GM21390 (cell line): Measurements from ENCODE around the gene NDUFAF3.

Source experiments
- ATAC-seq: cut with Tn5 transposase; IDR thresholded peaks from one replicate; pipeline ENCODE4 v1.9.1; 2021; ENCODE audit not compliant: unreplicated experiment

NDUFAF3 gene

GRCh38 chr3:49053543-49053942 is 31.6 kb downstream of the NDUFAF3 start:
- ATAC-seq = no peak

DNA sequence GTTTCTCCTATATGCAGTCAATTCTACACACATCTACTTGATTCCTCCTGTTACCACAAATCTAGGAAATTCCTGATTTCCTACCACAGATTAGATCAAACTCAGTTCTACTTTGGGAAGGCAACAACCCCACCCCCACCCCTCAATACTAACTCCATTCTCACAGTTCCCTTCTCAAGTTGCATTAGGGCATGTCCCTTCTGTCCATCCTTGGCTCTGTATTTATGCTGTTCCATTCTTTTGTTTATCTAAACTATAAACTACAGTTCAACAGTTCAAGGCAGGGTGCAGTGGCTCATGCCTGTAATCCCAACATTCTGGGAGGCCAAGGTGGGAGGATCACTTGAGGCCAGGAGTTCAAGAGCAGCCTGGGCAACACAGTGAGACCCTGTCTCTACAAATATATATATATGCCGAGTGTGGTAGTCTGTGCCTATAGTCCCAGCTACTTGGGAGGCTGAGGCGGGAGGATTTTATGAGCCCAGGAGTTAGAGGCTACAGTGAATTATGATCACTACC is 32.5 kb downstream of the NDUFAF3 start:
- no peak for ATAC-seq

GRCh38 chr3:49057268-49057667 is 35.3 kb downstream of the NDUFAF3 start:
- ATAC-seq = no peak

DNA sequence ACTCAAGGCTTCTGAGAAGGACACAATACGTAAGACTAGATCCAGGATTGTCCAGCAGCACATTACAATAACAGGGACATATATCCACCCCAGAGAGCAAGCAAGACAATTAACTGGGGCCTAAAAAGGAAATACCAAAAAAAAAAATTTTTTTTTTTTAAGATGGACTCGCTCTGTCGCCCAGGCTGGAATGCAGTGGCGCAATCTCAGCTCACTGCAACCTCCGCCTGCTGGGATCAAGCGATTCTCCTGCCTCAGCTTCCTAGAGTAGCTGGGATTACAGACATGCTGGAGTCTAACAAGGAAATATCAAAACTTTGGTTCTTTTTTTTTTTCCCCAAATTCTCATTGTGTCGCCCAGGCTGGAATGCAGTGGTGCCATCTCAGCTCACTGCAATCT is 36.1 kb downstream of the NDUFAF3 start:
- no peak for ATAC-seq
